ENCODE measurements around the gene TPSB2.

- TF ChIP-seq REST (IDR thresholded peaks at IDR 0.05; ENCODE audit: low read depth) (no peak), TAF1 (IDR thresholded peaks at IDR 0.05; ENCODE audit: low read depth) (no peak), CREB1 (IDR thresholded peaks at IDR 0.05; ENCODE audit: low read depth) (no peak), EGR1 (IDR thresholded peaks at IDR 0.05) (no peak), EP300 (IDR thresholded peaks at IDR 0.05; ENCODE audit: borderline replicate concordance) (no peak), YY1 (IDR thresholded peaks at IDR 0.05; ENCODE audit: low read depth) (no peak), CEBPB (IDR thresholded peaks at IDR 0.05) (no peak), TCF12 (IDR thresholded peaks at IDR 0.05; ENCODE audit: low read depth) (no peak), RAD21 (IDR thresholded peaks at IDR 0.05; ENCODE audit: low read depth) (no peak), TEAD4 (IDR thresholded peaks at IDR 0.05) (no peak)
These were observed 14.9 kb upstream of the TPSB2 start for GRCh38 chr16:1244881-1245280.

Data from Ishikawa (cell line).